Fibroblast of skin of right biceps (primary cell): ENCODE data around the gene ACOD1.
A peak's percentile ranks its signal among the peaks of the same experiment; 100 is the strongest.

Source experiments
- DNase-seq: peaks from one replicate; pipeline ENCODE4 v3.0.0-alpha.2; 2013

ACOD1 gene

GRCh38 chr13:76992548-76993001 lies 44.3 kb downstream of the ACOD1 start:
- peak; percentile 11 for DNase-seq

GRCh38 chr13:76993021-76993420 lies 44.7 kb downstream of the ACOD1 start:
- DNase-seq = no peak

GRCh38 chr13:76993473-76993872 lies 45.2 kb downstream of the ACOD1 start:
- DNase-seq = no peak

- no peak for DNase-seq
These were observed 46.0 kb downstream of the ACOD1 start for GRCh38 chr13:76994281-76994680.

GRCh38 chr13:77000475-77000874 lies 52.2 kb downstream of the ACOD1 start:
- no peak for DNase-seq

GRCh38 chr13:77001540-77001939 lies 53.2 kb downstream of the ACOD1 start:
- DNase-seq = no peak

GRCh38 chr13:77001963-77002587 lies 53.8 kb downstream of the ACOD1 start:
- DNase-seq = no peak

GRCh38 chr13:77002590-77003190 lies 54.4 kb downstream of the ACOD1 start:
- DNase-seq = peak; percentile 14
